Spinal cord (tissue), 10 donors: ENCODE measurements around the gene HIVEP1. TPM values are rescaled to one million over a fixed set of nuclear protein-coding genes. Genes with fewer than 3 reads are reported as not detected.

Source experiments
- DNase-seq, 6 donors: peaks; one replicate each; pipeline versions ENCODE4 v3.0.0 to v3.0.0-alpha.2; 2013 to 2015; ENCODE audit warnings: low spot score in 6 of 6, low read depth in 4 of 6
- H3K27ac ChIP-seq: one replicate; pipeline ENCODE4 v1.5.1; 2013; ENCODE audit warnings: low read depth, low read length, control low read depth
- H3K27me3 ChIP-seq: one replicate; pipeline ENCODE4 v1.6.1; 2013; ENCODE audit warnings: low read length; ENCODE audit not compliant: control insufficient read depth, insufficient read depth
- H3K36me3 ChIP-seq: one replicate; pipeline ENCODE4 v1.6.1; 2013; ENCODE audit warnings: low read length; ENCODE audit not compliant: control insufficient read depth, insufficient read depth
- H3K4me1 ChIP-seq: one replicate; pipeline ENCODE4 v1.6.1; 2013; ENCODE audit warnings: low read length; ENCODE audit not compliant: control insufficient read depth, insufficient read depth
- H3K4me3 ChIP-seq: one replicate; pipeline ENCODE4 v1.5.1; 2013; ENCODE audit warnings: low read depth, low read length, control low read depth
- H3K9me3 ChIP-seq: one replicate; pipeline ENCODE4 v1.6.1; 2013; ENCODE audit warnings: low read length; ENCODE audit not compliant: control insufficient read depth, insufficient read depth
- WGBS: methylation state at CpG from one replicate; pipeline ENCODE4 v1.1.5; 2013; ENCODE audit warnings: missing lambda C conversion rate; ENCODE audit not compliant: insufficient coverage; 5-methylcytosine and 5-hydroxymethylcytosine counted together
- polyA plus RNA-seq, 2 donors: library from polyadenylated mRNA; unstranded; fragments of 120-200 nt; gene quantifications; one replicate each; pipeline ENCODE4 v1.2.1, GENCODE V29; 2013; ENCODE audit not compliant: insufficient read length in 2 of 2
- total RNA-seq, 2 donors: library from RNA; depleted of rRNA in 1 of 2; stranded (reverse); fragments of 120-200 nt in 1 of 2; fragments of >200 nt in 1 of 2; gene quantifications; one replicate each; pipeline versions ENCODE4 v1.2.3 to v1.2.4, GENCODE V29; 2013 to 2014
- donor health status: healthy.

Gene HIVEP1
- total and polyA plus RNA-seq, 4 donors: 20.4 to 29.6 (median 22.5) TPM

- Histone ChIP-seq H3K27ac (no peak overlapping the region), H3K4me3 (no peak overlapping the region), H3K4me1 (no peaks in the 10 kb centered on the region), H3K27me3 (no peaks in the 10 kb centered on the region), H3K9me3 (no peaks in the 10 kb centered on the region), H3K36me3 (no peaks in the 10 kb centered on the region)
- no CpG with 5 or more reads among the region's 2 CpGs for WGBS
- DNase-seq: no peak
Measured at GRCh38 chr6:11987386-11987785, 24.7 kb upstream of the HIVEP1 start.

- 89% methylated on average over 1 of the region's 2 CpGs for whole genome bisulfite sequencing
- no peaks in the 10 kb centered on the region for H3K27me3 ChIP-seq
Measured at GRCh38 chr6:11989386-11989785, 22.7 kb upstream of the HIVEP1 start.

GRCh38 chr6:11992086-11992485 is 20.0 kb upstream of the HIVEP1 start:
- Histone ChIP-seq H3K4me3 (no peak overlapping the region), H3K27me3 (no peaks in the 10 kb centered on the region), H3K36me3 (no peaks in the 10 kb centered on the region), H3K27ac (no peak overlapping the region), H3K4me1 (no peaks in the 10 kb centered on the region), H3K9me3 (no peaks in the 10 kb centered on the region)
- no CpG with 5 or more reads among the region's 2 CpGs for WGBS
- peak in 1 of 6 donors; percentile 9 for DNase-seq

More at GRCh38 chr6:11989386-11989785, 22.7 kb upstream of the HIVEP1 start:
- Histone ChIP-seq H3K4me3 (no peak overlapping the region), H3K27ac (no peak overlapping the region), H3K4me1 (no peaks in the 10 kb centered on the region), H3K36me3 (no peaks in the 10 kb centered on the region), H3K9me3 (no peaks in the 10 kb centered on the region)
- no peak for DNase-seq

- WGBS: 97% methylated on average over 3 of the region's 4 CpGs
- Histone ChIP-seq H3K27me3 (no peaks in the 10 kb centered on the region), H3K36me3 (no peaks in the 10 kb centered on the region), H3K27ac (no peak overlapping the region), H3K4me3 (no peak overlapping the region), H3K9me3 (no peaks in the 10 kb centered on the region), H3K4me1 (no peaks in the 10 kb centered on the region)
- DNase-seq: no peak
Measured at GRCh38 chr6:11994875-11995461, 17.1 kb upstream of the HIVEP1 start.

- H3K4me3 ChIP-seq: no peak overlapping the region
- no peak for DNase-seq
- no peaks in the 10 kb centered on the region for H3K36me3 ChIP-seq
- no peaks in the 10 kb centered on the region for H3K27me3 ChIP-seq
- WGBS: no CpG with 5 or more reads among the region's 1 CpG
- H3K4me1 ChIP-seq: no peaks in the 10 kb centered on the region
- H3K9me3 ChIP-seq: no peaks in the 10 kb centered on the region
- H3K27ac ChIP-seq: no peak overlapping the region
Measured at GRCh38 chr6:11996751-11997150, 15.4 kb upstream of the HIVEP1 start.

GRCh38 chr6:11999246-11999645 is 12.9 kb upstream of the HIVEP1 start:
- no peak for DNase-seq
- Histone ChIP-seq H3K27ac (no peak overlapping the region), H3K9me3 (no peaks in the 10 kb centered on the region), H3K4me3 (no peak overlapping the region), H3K4me1 (no peaks in the 10 kb centered on the region), H3K36me3 (no peaks in the 10 kb centered on the region), H3K27me3 (no peaks in the 10 kb centered on the region)
- WGBS: 98% methylated on average over 4 of the region's 5 CpGs

GRCh38 chr6:12000174-12000573 is 11.9 kb upstream of the HIVEP1 start:
- Histone ChIP-seq H3K27me3 (no peaks in the 10 kb centered on the region), H3K36me3 (no peaks in the 10 kb centered on the region), H3K4me3 (no peak overlapping the region), H3K4me1 (no peaks in the 10 kb centered on the region), H3K27ac (no peak overlapping the region), H3K9me3 (no peaks in the 10 kb centered on the region)
- no peak for DNase-seq

GRCh38 chr6:12001004-12001705 is 11.0 kb upstream of the HIVEP1 start:
- peak in 2 of 6 donors; percentile 20 to 45 for DNase-seq
- H3K36me3 ChIP-seq: no peaks in the 10 kb centered on the region
- no peak overlapping the region for H3K4me3 ChIP-seq
- H3K4me1 ChIP-seq: no peaks in the 10 kb centered on the region
- H3K27ac ChIP-seq: no peak overlapping the region
- WGBS: 74% methylated on average over 3 of the region's 4 CpGs
- H3K9me3 ChIP-seq: no peaks in the 10 kb centered on the region
- no peaks in the 10 kb centered on the region for H3K27me3 ChIP-seq

- H3K27ac ChIP-seq: no peak overlapping the region
- no peaks in the 10 kb centered on the region for H3K9me3 ChIP-seq
- no peak for DNase-seq
- no peak overlapping the region for H3K4me3 ChIP-seq
- no peaks in the 10 kb centered on the region for H3K27me3 ChIP-seq
- 69% methylated on average over 4 of the region's 6 CpGs for WGBS
- H3K4me1 ChIP-seq: no peaks in the 10 kb centered on the region
- no peaks in the 10 kb centered on the region for H3K36me3 ChIP-seq
Measured at GRCh38 chr6:12001706-12002435, 10.2 kb upstream of the HIVEP1 start.
